HepG2 (cell line): ENCODE results near the gene ZDHHC16. TPM values are rescaled to one million over a fixed set of nuclear protein-coding genes. Genes with fewer than 3 reads are reported as not detected.

ENCODE experiments used
- ATAC-seq: fragments of 200-7000 bp; cut with Tn5 transposase; 3 replicates; pipeline ENCODE4 v1.9.1; 2020; ENCODE audit warnings: mild to moderate bottlenecking, moderate library complexity
- BruUV-seq: library from RNA; stranded (reverse); fragments of 400-500 nt; replicated peaks from 2 replicates; lab custom pipeline; 2021; lab: Mats Ljungman, UMichigan
- CTCF ChIA-PET: fragments of 300-600 bp; formaldehyde crosslinking; extraction: SDS; loops from one replicate; lab custom pipeline; 2021; ENCODE audit warnings: low total read pairs, inconsistent platforms, low intra/inter-chr PET ratio; lab: Yijun Ruan, JAX
- POLR2A ChIA-PET: fragments of 350-600 bp; sonication (Branson Sonifier 250); formaldehyde crosslinking; loops from one replicate; lab custom pipeline; 2020; ENCODE audit warnings: antibody characterized with exemption, inconsistent platforms; lab: Yijun Ruan, JAX
- DNase-seq: peaks from one replicate; pipeline ENCODE4 v3.0.0-alpha.2; 2015; ENCODE audit warnings: low spot score
- FAIRE-seq: peaks from 3 replicates; lab custom pipeline; 2011; peaks lifted over from hg19 to GRCh38; lab: Jason Lieb, UNC
- H2AFZ ChIP-seq: one replicate; pipeline ENCODE4 v1.6.1; 2011; ENCODE audit warnings: low read length, inconsistent platforms
- H3K27ac ChIP-seq: fragments of 300-600 bp; 3 replicates; pipeline ENCODE4 v1.8.0; 2011; ENCODE audit warnings: mixed run types, mild to moderate bottlenecking, mixed read lengths, low read length, inconsistent platforms; ENCODE audit not compliant: insufficient read depth; ENCODE audit errors: extremely low read length
- H3K27me3 ChIP-seq, 2 experiments: fragments of 200-600 bp in 1 of 2; 2 replicates in 1 of 2; 3 replicates in 1 of 2; pipeline versions ENCODE4 v1.6.0 to v1.8.0; 2011; ENCODE audit warnings: low read length in 2 of 2, mild to moderate bottlenecking in 2 of 2, moderate library complexity in 2 of 2, inconsistent platforms in 1 of 2; ENCODE audit not compliant: insufficient read depth in 2 of 2, control insufficient read depth in 1 of 2
- H3K36me3 ChIP-seq, 2 experiments: fragments of 200-600 bp in 1 of 2; replicated peaks in 1 of 2; 2 replicates in 1 of 2; 3 replicates in 1 of 2; pipeline versions ENCODE4 v1.5.1 to v1.8.0; 2011; ENCODE audit warnings: low read length in 2 of 2, inconsistent platforms in 1 of 2; ENCODE audit not compliant: insufficient read depth in 2 of 2, control insufficient read depth in 1 of 2
- H3K4me1 ChIP-seq: 2 replicates; pipeline ENCODE4 v1.5.1; 2012; ENCODE audit warnings: low read length, inconsistent platforms; ENCODE audit not compliant: insufficient read depth
- H3K4me2 ChIP-seq: 2 replicates; pipeline ENCODE4 v1.6.0; 2011; ENCODE audit warnings: low read depth, low read length, inconsistent platforms
- H3K4me3 ChIP-seq, 3 experiments: fragments of 200-600 bp in 1 of 3; sonication (generic), shearing (Covaris generic) in 1 of 3; replicated peaks in 1 of 3; 2 replicates each; pipeline ENCODE4 v1.5.1; 2011 to 2016; ENCODE audit warnings: low read length in 3 of 3, inconsistent platforms in 2 of 3, low read depth in 2 of 3, mild to moderate bottlenecking in 2 of 3, control low read depth in 1 of 3, mixed read lengths in 1 of 3; ENCODE audit not compliant: insufficient read depth in 1 of 3
- H3K79me2 ChIP-seq: one replicate; pipeline ENCODE4 v1.6.1; 2011; ENCODE audit warnings: low read length, inconsistent platforms; ENCODE audit not compliant: insufficient read depth
- H3K9ac ChIP-seq: 2 replicates; pipeline ENCODE4 v1.6.0; 2011; ENCODE audit warnings: mild to moderate bottlenecking, low read depth, low read length, inconsistent platforms; ENCODE audit not compliant: insufficient read depth
- H3K9me3 ChIP-seq: 2 replicates; pipeline ENCODE4 v1.5.1; 2012; ENCODE audit warnings: mild to moderate bottlenecking, low read length
- H4K20me1 ChIP-seq: 2 replicates; pipeline ENCODE4 v1.6.0; 2011; ENCODE audit warnings: inconsistent platforms, mild to moderate bottlenecking, low read length, moderate library complexity; ENCODE audit not compliant: insufficient read depth
- CBX5 ChIP-seq: sonication (generic); formaldehyde crosslinking; IDR thresholded peaks from 2 replicates; pipeline ENCODE4 v1.4.0; 2020; ENCODE audit warnings: missing genetic modification reagents, borderline replicate concordance
- E2F5 ChIP-seq: sonication (generic); formaldehyde crosslinking; conservative IDR thresholded peaks from 2 replicates; pipeline ENCODE4 v1.4.0; 2020; ENCODE audit warnings: missing genetic modification reagents
- GATAD1 ChIP-seq: IDR thresholded peaks from 2 replicates; pipeline ENCODE4 v1.6.1; 2016; ENCODE audit warnings: missing genetic modification reagents, missing compliant biosample characterization
- HDAC2 ChIP-seq: sonication (generic); formaldehyde crosslinking; IDR thresholded peaks from 2 replicates; pipeline ENCODE4 v1.4.0; 2020; ENCODE audit warnings: missing genetic modification reagents
- JDP2 ChIP-seq: sonication (generic); formaldehyde crosslinking; IDR thresholded peaks from 2 replicates; pipeline ENCODE4 v1.8.1; 2022; ENCODE audit warnings: missing genetic modification reagents, borderline replicate concordance
- STAG1 ChIP-seq: sonication (generic); formaldehyde crosslinking; IDR thresholded peaks from 2 replicates; pipeline ENCODE4 v1.4.0; 2020; ENCODE audit warnings: missing genetic modification reagents
- TAF1 ChIP-seq: sonication (generic); formaldehyde crosslinking; IDR thresholded peaks from 2 replicates; pipeline ENCODE4 v1.4.0; 2020; ENCODE audit warnings: missing genetic modification reagents
- THAP8 ChIP-seq: sonication (generic); formaldehyde crosslinking; IDR thresholded peaks from 2 replicates; pipeline ENCODE4 v1.5.1; 2020; ENCODE audit warnings: missing genetic modification reagents, mild to moderate bottlenecking, borderline replicate concordance
- TRIM24 ChIP-seq: sonication (generic); formaldehyde crosslinking; IDR thresholded peaks from 2 replicates; pipeline ENCODE4 v1.8.0; 2022; ENCODE audit warnings: mild to moderate bottlenecking, missing genetic modification reagents
- YEATS4 ChIP-seq: sonication (generic); formaldehyde crosslinking; IDR thresholded peaks from 2 replicates; pipeline ENCODE4 v1.4.0; 2020; ENCODE audit warnings: missing genetic modification reagents, borderline replicate concordance
- ZBTB34 ChIP-seq: sonication (generic); formaldehyde crosslinking; IDR thresholded peaks from 2 replicates; pipeline ENCODE4 v1.8.0; 2022; ENCODE audit warnings: mild to moderate bottlenecking, missing genetic modification reagents
- ZNF143 ChIP-seq: sonication (generic); formaldehyde crosslinking; IDR thresholded peaks from 2 replicates; pipeline ENCODE4 v1.4.0; 2020; ENCODE audit warnings: missing genetic modification reagents
- ZNF468 ChIP-seq: sonication (generic); formaldehyde crosslinking; IDR thresholded peaks from 2 replicates; pipeline ENCODE4 v1.8.0; 2022; ENCODE audit warnings: mild to moderate bottlenecking, moderate library complexity, missing genetic modification reagents
- ZNF543 ChIP-seq: sonication (generic); formaldehyde crosslinking; IDR thresholded peaks from 2 replicates; pipeline ENCODE4 v1.4.0; 2020; ENCODE audit warnings: mild to moderate bottlenecking, missing genetic modification reagents
- ZNF652 ChIP-seq: IDR thresholded peaks from 2 replicates; pipeline ENCODE4 v1.6.1; 2016; ENCODE audit warnings: low read depth, borderline replicate concordance
- ZNF660 ChIP-seq: sonication (generic); formaldehyde crosslinking; IDR thresholded peaks from 2 replicates; pipeline ENCODE4 v1.5.1; 2020; ENCODE audit warnings: mild to moderate bottlenecking, low read depth, missing genetic modification reagents, borderline replicate concordance
- ZNF713 ChIP-seq: sonication (generic); formaldehyde crosslinking; IDR thresholded peaks from 2 replicates; pipeline ENCODE4 v1.4.0; 2020; ENCODE audit warnings: mild to moderate bottlenecking, missing genetic modification reagents
- WGBS: methylation state at CpG from one replicate; pipeline ENCODE4 v1.1.6; 2017; ENCODE audit warnings: low lambda C conversion rate; 5-methylcytosine and 5-hydroxymethylcytosine counted together
- in situ Hi-C: cut with HindIII; loops from 2 replicates; pipeline ENCODE4 v1.10.0; 2017; ENCODE audit warnings: low pct_unique_long_range_greater_than_20kb; ENCODE audit not compliant: extremely low pct_ligation_motif_present
- intact Hi-C: fragments of 100-400 bp; cut with micrococcal nuclease; formaldehyde crosslinking; loops from one replicate; pipeline ENCODE4 v1.10.0; 2022; ENCODE audit not compliant: unreplicated experiment
- polyA plus RNA-seq, 8 experiments: library from polyadenylated mRNA; depleted of rRNA in 3 of 8; stranded (reverse) in 7 of 8; unstranded in 1 of 8; fragments of >200 nt; fragmentation: Illumina TruSeq in 4 of 8; extraction: Trizol in 4 of 8; gene quantifications; 2 replicates each; pipeline versions ENCODE4 v1.2.1 to v1.2.3, GENCODE V29; 2011 to 2016; ENCODE audit warnings: low read depth in 4 of 8, missing spikeins in 1 of 8, mixed read lengths in 1 of 8; ENCODE audit not compliant: insufficient read depth in 1 of 8
- total RNA-seq, 5 experiments: library from RNA; depleted of rRNA; stranded (reverse); fragments of >200 nt; fragmentation: Illumina TruSeq; extraction: Trizol; gene quantifications; 2 replicates each; pipeline ENCODE4 v1.2.3, GENCODE V29; 2016; ENCODE audit warnings: low read depth in 1 of 5

ZDHHC16 gene
- total and polyA plus RNA-seq, 2 of the 13 experiments (the other 11 are each of a cell fraction or from before 2014, with no cell fraction given), result 40.8 to 41.8 TPM

GRCh38 chr10:97426776-97427570, 19.0 kb upstream of the ZDHHC16 start (continued):
- no peak for TF ChIP-seq ZNF468
- TF ChIP-seq ZNF652, result no peak
- no peak for TF ChIP-seq YEATS4 (CRISPR knock-in tag)
- no peak for TF ChIP-seq CBX5 (CRISPR knock-in tag)
- no peak for TF ChIP-seq GATAD1 (CRISPR knock-in tag)
- no peak for TF ChIP-seq JDP2 (CRISPR knock-in tag)
- TF ChIP-seq E2F5 (CRISPR knock-in tag), result no peak
- no peak for TF ChIP-seq STAG1
- no peak for TF ChIP-seq ZNF143 (CRISPR knock-in tag)
- TF ChIP-seq, all 625 proteins: peak for 22

GRCh38 chr10:97427571-97428179, 18.3 kb upstream of the ZDHHC16 start:
- peak overlapping the region; percentile 89 for H3K27ac ChIP-seq
- TF ChIP-seq TRIM24 (CRISPR knock-in tag) (no peak), ZBTB34 (peak; percentile 97), TAF1 (CRISPR knock-in tag) (peak; percentile 16; the same call in 1 of the 2 replicates), HDAC2 (CRISPR knock-in tag) (peak; percentile 7; the same call in 1 of the 2 replicates), ZNF713 (CRISPR knock-in tag) (no peak), ZNF660 (CRISPR knock-in tag) (no peak), ZNF543 (no peak), THAP8 (no peak)

More at GRCh38 chr10:97427571-97428179, 18.3 kb upstream of the ZDHHC16 start:
- H2AFZ ChIP-seq, result no peak overlapping the region
- ATAC-seq (peak; percentile 65), FAIRE-seq (peak; percentile 64), DNase-seq (peak; percentile 74)
- peaks cover 40% of the 10 kb centered on the region for H3K79me2 ChIP-seq
- no peaks in the 10 kb centered on the region for H3K9me3 ChIP-seq
- peaks cover 3 to 30% of the 10 kb centered on the region in 2 experiments for H3K36me3 ChIP-seq
- intact Hi-C loops, result loop anchor here (2.0 kb wide), 2 partner anchors 17 to 21 kb away; no protein-coding TSS in a partner anchor
- ChIA-PET POLR2A (interaction anchor here (0.5 to 2.3 kb wide), 6 partner anchors 10 to 27 kb away, joined by 3 to 7 read pairs (median 4); partner anchors contain the start of gene RRP12), CTCF (interaction anchor here (2.1 kb wide), 1 partner anchor 20 kb away, joined by 14 read pairs; no protein-coding TSS in a partner anchor)
- H3K9ac ChIP-seq, result peak overlapping the region; percentile 93
- H4K20me1 ChIP-seq, result peaks cover 33% of the 10 kb centered on the region
- peaks cover 42% of the 10 kb centered on the region for H3K4me1 ChIP-seq
- no TSS peak for BruUV-seq
- WGBS, result 6% methylated on average over 5 of the region's 9 CpGs
- H3K4me3 ChIP-seq, result peak overlapping the region; percentile 83 to 98 (median 96)
- in situ Hi-C loops, result no loop called here
- no peaks in the 10 kb centered on the region; a peak in 1 of 5 replicates for H3K27me3 ChIP-seq
- peak overlapping the region; percentile 91 for H3K4me2 ChIP-seq
